Parathyroid adenoma (tissue), 2 donors: ENCODE measurements around the gene COG6.

Source experiments
- H2AFZ ChIP-seq: fragments of 300-600 bp; sonication (generic); one replicate; pipeline ENCODE4 v1.7.0; 2017; ENCODE audit warnings: antibody characterized with exemption, mild to moderate bottlenecking
- H3K27ac ChIP-seq: fragments of 300-600 bp; sonication (generic); one replicate; pipeline ENCODE4 v1.7.0; 2017
- H3K27me3 ChIP-seq: fragments of 300-600 bp; sonication (generic); one replicate; pipeline ENCODE4 v1.7.0; 2017; ENCODE audit warnings: low read length; ENCODE audit not compliant: control insufficient read depth, insufficient read depth
- H3K36me3 ChIP-seq: fragments of 300-600 bp; sonication (generic); one replicate; pipeline ENCODE4 v1.7.0; 2017; ENCODE audit warnings: low read length; ENCODE audit not compliant: control insufficient read depth, insufficient read depth
- H3K4me1 ChIP-seq: fragments of 300-600 bp; sonication (generic); one replicate; pipeline ENCODE4 v1.7.0; 2017; ENCODE audit warnings: control low read depth
- H3K4me2 ChIP-seq: fragments of 300-600 bp; sonication (generic); one replicate; pipeline ENCODE4 v1.7.0; 2017; ENCODE audit warnings: low read length
- H3K4me3 ChIP-seq: fragments of 300-600 bp; sonication (generic); one replicate; pipeline ENCODE4 v1.7.0; 2017; ENCODE audit warnings: low read depth, low read length
- H3K79me2 ChIP-seq: fragments of 300-600 bp; sonication (generic); one replicate; pipeline ENCODE4 v1.7.0; 2017; ENCODE audit warnings: control low read depth
- H3K9ac ChIP-seq: fragments of 300-600 bp; sonication (generic); one replicate; pipeline ENCODE4 v1.7.0; 2017; ENCODE audit warnings: mild to moderate bottlenecking
- H3K9me3 ChIP-seq: fragments of 300-600 bp; sonication (generic); one replicate; pipeline ENCODE4 v1.7.0; 2017; ENCODE audit warnings: low read length; ENCODE audit not compliant: control insufficient read depth
- TF ChIP-seq, protein P1 (sequence below): fragments of 300-600 bp; sonication (generic); IDR thresholded peaks from one replicate; pipeline ENCODE4 v1.7.0; 2017; ENCODE audit warnings: antibody characterized with exemption, mild to moderate bottlenecking
- donor health status: primary hyperparathyroidism.

The COG6 gene

DNA sequence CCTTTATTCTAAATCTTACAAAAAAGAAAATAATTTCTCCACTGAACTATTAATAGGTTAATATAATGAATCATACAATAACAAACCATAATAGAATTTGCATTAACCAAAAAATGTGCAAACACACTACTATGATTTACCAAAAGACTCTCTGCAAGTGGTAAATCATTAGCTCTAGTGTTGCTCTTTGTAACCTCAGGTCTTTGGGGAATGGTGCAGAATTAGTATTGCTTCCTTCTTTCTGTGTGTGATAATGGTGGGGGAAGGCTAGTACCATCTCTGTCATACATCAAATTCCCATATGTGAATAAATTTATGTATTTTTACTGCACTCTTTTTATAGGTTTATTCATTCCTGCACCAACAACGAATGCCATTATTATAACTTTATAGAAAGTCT lies 105.1 kb downstream of the COG6 start:
- H3K9me3 ChIP-seq = no peaks in the 10 kb centered on the region
- no peaks in the 10 kb centered on the region for H3K4me1 ChIP-seq
- TF ChIP-seq, protein P1, sequence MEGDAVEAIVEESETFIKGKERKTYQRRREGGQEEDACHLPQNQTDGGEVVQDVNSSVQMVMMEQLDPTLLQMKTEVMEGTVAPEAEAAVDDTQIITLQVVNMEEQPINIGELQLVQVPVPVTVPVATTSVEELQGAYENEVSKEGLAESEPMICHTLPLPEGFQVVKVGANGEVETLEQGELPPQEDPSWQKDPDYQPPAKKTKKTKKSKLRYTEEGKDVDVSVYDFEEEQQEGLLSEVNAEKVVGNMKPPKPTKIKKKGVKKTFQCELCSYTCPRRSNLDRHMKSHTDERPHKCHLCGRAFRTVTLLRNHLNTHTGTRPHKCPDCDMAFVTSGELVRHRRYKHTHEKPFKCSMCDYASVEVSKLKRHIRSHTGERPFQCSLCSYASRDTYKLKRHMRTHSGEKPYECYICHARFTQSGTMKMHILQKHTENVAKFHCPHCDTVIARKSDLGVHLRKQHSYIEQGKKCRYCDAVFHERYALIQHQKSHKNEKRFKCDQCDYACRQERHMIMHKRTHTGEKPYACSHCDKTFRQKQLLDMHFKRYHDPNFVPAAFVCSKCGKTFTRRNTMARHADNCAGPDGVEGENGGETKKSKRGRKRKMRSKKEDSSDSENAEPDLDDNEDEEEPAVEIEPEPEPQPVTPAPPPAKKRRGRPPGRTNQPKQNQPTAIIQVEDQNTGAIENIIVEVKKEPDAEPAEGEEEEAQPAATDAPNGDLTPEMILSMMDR = no peak
- no peak overlapping the region for H3K4me3 ChIP-seq
- H3K36me3 ChIP-seq = no peaks in the 10 kb centered on the region
- H3K4me2 ChIP-seq = no peak overlapping the region
- H3K79me2 ChIP-seq = no peaks in the 10 kb centered on the region
- no peak overlapping the region for H2AFZ ChIP-seq
- no peak overlapping the region for H3K9ac ChIP-seq
- H3K27me3 ChIP-seq = no peaks in the 10 kb centered on the region
- no peak overlapping the region for H3K27ac ChIP-seq

DNA sequence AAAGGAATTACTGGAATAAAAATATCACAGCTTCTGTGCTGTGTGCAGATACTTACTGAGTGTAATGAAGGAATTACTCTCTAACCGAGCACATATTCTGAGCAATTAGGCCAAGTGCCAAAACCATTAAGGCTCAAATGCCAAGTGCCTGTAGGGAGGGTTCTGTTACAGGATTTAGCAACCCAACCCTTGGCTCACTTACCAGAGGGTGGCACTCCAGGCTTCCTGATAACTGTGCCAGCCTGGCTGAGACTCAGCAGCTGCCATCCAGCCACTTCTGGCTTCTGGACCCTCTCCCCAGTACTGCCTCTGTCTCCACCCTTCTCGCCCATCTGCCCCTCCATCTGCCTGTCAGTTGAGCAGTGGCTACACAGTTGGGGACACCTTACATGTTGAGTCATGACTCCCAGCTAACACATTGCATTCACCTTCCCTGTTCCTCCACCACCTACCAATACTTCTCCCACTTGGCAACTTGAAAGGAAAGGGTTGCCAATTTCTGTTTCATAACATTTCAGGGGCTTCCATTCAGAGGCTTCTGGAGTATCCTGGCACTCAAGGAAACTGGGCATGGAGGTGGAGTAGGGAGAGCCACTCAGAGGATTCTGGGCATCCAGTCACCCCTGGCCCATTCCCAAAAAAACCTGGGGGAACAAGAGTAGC lies 110.5 kb downstream of the COG6 start:
- Histone ChIP-seq H3K79me2 (no peaks in the 10 kb centered on the region), H3K4me2 (no peak overlapping the region), H3K9me3 (no peaks in the 10 kb centered on the region), H3K9ac (no peak overlapping the region), H3K4me3 (no peak overlapping the region), H2AFZ (no peak overlapping the region), H3K27me3 (no peaks in the 10 kb centered on the region), H3K27ac (no peak overlapping the region), H3K36me3 (no peaks in the 10 kb centered on the region), H3K4me1 (no peaks in the 10 kb centered on the region)
- TF ChIP-seq, protein P1 = no peak

DNA sequence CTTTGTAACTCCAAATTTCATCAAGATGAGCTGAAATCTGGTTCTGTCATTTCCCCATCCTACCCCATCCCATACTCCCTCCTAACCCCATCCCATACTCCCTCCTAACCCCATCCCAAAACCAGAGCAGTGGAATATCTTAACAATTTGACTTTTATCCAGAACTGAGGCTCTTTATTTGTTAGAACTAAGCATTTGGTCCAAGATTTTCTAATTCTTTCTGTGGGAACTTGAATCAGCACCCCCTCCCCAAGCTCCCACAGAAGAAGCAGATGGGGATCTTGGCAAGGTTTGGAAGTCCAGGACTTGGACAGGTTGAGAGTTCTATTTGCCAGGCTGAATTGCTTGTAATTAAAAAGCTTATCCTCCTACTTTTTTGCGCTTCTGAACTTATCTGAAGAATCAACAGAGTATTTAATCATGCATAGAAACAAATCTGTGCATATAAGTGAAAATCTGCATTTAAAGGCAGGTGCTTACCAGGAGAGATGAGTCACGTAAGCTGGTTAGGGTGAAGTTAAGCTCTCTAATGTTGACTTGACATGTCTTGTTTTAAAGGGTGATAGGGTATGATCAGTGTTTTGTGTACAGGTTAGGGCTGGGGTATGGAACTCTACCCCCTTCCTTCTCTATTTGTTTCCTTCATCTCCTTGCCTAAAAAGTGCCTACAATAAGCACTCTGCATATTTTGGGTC lies 111.1 kb downstream of the COG6 start:
- no peaks in the 10 kb centered on the region for H3K9me3 ChIP-seq
- TF ChIP-seq, protein P1 = no peak
- H3K79me2 ChIP-seq = no peaks in the 10 kb centered on the region

DNA sequence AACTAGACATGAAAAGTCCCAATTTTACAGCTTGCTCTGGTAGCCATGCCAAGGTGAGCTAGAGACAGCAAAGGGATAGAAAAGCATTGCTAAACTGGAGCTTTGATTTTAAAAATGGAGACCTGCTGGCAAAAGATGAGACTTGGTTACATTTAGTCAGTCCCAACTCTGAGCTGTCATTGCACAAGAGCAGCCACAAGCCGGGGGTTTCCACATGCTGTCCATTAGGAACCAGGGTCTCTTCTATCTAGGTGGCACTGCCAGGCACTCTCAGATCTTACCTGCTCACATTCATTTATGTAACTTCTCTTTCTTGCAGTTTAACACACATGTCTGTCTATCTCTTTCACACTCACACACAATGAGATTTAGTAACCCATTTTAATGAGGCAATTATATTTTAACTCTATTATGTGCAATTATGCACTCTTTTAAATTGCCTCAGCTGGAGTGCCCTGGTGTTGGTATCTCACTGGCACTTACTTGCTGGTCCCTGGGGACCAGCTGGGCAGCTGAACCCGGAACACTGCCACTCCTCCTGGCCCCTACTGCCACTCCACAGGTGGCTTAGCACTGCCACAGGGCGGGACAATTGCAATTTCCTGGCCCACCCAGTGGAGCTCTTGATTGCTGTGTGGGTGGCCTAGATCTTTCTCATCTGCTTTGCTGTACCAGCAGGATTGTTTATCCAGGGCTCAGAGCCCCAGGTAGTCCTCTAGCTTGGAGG lies 112.5 kb downstream of the COG6 start:
- Histone ChIP-seq H3K4me3 (no peak overlapping the region), H3K4me2 (no peak overlapping the region), H3K4me1 (no peaks in the 10 kb centered on the region), H2AFZ (no peak overlapping the region), H3K79me2 (no peaks in the 10 kb centered on the region), H3K9me3 (no peaks in the 10 kb centered on the region), H3K9ac (no peak overlapping the region), H3K27me3 (no peaks in the 10 kb centered on the region), H3K27ac (no peak overlapping the region), H3K36me3 (no peaks in the 10 kb centered on the region)
- TF ChIP-seq, protein P1 = no peak

More for the DNA sequence above, 111.1 kb downstream of the COG6 start:
- Histone ChIP-seq H2AFZ (no peak overlapping the region), H3K4me3 (no peak overlapping the region), H3K9ac (no peak overlapping the region), H3K4me1 (no peaks in the 10 kb centered on the region), H3K27ac (no peak overlapping the region), H3K36me3 (no peaks in the 10 kb centered on the region), H3K4me2 (no peak overlapping the region), H3K27me3 (no peaks in the 10 kb centered on the region)
